ENCODE results near the gene TUBB4A. TPM values are rescaled to one million over a fixed set of nuclear protein-coding genes. Genes with fewer than 3 reads are reported as not detected.

Gene TUBB4A
- total and polyA plus RNA-seq, 9 of the 15 experiments (the other 6 are each of a cell fraction or from before 2014, with no cell fraction given) = 0.14 to 7.0 (median 0.75) TPM

DNA sequence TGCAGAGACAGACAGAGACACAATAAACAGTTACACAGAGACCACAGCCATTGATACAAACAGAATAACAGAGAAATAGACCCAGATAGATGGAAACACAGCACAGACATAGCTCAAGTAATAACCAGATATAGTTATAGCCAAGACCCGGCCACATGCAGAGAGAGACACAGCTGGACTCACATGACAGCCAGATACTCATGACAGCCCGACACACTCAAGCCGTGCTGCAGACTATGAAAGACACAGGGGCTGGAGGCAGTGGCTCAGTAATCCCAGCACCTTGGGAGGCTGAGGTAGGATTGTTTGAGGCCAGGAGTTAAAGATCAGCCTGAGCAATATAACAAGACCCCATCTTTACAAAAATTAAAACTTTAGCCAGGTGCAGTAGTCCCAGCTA is 18.9 kb downstream of the TUBB4A start (continued):
- TF ChIP-seq, protein P1, sequence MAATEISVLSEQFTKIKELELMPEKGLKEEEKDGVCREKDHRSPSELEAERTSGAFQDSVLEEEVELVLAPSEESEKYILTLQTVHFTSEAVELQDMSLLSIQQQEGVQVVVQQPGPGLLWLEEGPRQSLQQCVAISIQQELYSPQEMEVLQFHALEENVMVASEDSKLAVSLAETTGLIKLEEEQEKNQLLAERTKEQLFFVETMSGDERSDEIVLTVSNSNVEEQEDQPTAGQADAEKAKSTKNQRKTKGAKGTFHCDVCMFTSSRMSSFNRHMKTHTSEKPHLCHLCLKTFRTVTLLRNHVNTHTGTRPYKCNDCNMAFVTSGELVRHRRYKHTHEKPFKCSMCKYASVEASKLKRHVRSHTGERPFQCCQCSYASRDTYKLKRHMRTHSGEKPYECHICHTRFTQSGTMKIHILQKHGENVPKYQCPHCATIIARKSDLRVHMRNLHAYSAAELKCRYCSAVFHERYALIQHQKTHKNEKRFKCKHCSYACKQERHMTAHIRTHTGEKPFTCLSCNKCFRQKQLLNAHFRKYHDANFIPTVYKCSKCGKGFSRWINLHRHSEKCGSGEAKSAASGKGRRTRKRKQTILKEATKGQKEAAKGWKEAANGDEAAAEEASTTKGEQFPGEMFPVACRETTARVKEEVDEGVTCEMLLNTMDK (IDR thresholded peaks at IDR 0.05; ENCODE audit: borderline replicate concordance, insufficient read depth, low read depth, low read length, poor library complexity, severe bottlenecking) = no peak

DNA sequence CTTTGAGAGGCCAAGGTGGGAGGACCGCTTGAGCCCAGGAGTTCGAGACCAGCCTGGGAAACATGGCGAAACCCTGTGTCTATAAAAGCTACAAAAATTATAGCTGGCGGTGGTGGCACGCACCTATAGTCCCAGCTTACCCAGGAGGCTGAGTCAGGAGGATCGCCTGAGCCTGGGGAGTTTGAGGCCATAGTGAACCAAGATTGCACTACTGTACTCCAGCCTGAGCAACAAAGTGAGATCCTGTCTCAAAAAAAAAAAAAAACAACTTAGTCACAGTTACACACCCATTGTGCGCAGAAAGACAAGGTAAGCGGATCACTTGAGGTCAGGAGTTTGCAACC is 19.8 kb downstream of the TUBB4A start:
- in situ Hi-C loops (cut with MboI) (no loop called here), intact Hi-C loops (cut with micrococcal nuclease) (no loop called here)
- no peak overlapping the region for H3K27ac ChIP-seq (ENCODE audit: extremely low read depth, low read depth, low read length)
- WGBS (ENCODE audit: insufficient coverage, low coverage, missing lambda C conversion rate) = 73% methylated on average over 8 of the region's 8 CpGs
- no peak overlapping the region for H3K4me3 ChIP-seq
- no peaks in the 10 kb centered on the region for H3K9me1 ChIP-seq (ENCODE audit: control insufficient read depth, insufficient read depth, low read length)
- ATAC-seq (no peak), FAIRE-seq (no peak), DNase-seq (ENCODE audit: extremely low read depth in 1 of 4, low spot score in 3 of 4) (no peak)
- no peaks in the 10 kb centered on the region for H3K79me2 ChIP-seq (ENCODE audit: control insufficient read depth, insufficient read depth, low read length)
- no peaks in the 10 kb centered on the region for H3K27me3 ChIP-seq (ENCODE audit: control insufficient read depth in 2 of 2, insufficient read depth in 2 of 2, low read length in 2 of 2)
- peak overlapping the region; percentile 80; the same call in 1 of the 2 replicates for H2AFZ ChIP-seq (ENCODE audit: low read depth, low read length)
- H4K20me1 ChIP-seq (replicated peaks; ENCODE audit: control insufficient read depth, insufficient read depth, low read length) = no peaks in the 10 kb centered on the region
- 0 out of 2 replicates have a peak, but pooled peaks have one; percentile 19 for TF ChIP-seq ZNF263 (CRISPR knock-in tag; IDR thresholded peaks at IDR 0.05; ENCODE audit: borderline replicate concordance)
- TF ChIP-seq MAFF (IDR thresholded peaks at IDR 0.05; ENCODE audit: low read length) = no peak
- TF ChIP-seq ZNF707 (CRISPR knock-in tag; conservative IDR thresholded peaks at IDR 0.05) = no peak
- no peak for TF ChIP-seq FUS (optimal IDR thresholded peaks at IDR 0.05; ENCODE audit: low read depth, low read length)
- no peak for TF ChIP-seq ZFP1 (CRISPR knock-in tag; IDR thresholded peaks at IDR 0.05)
- TF ChIP-seq BRF1 (IDR thresholded peaks at IDR 0.05; ENCODE audit: borderline replicate concordance, extremely low read depth, insufficient read length) = no peak
- H3K36me3 ChIP-seq (ENCODE audit: control insufficient read depth, insufficient read depth, low read length) = no peaks in the 10 kb centered on the region
- H3K4me1 ChIP-seq (replicated peaks in 1 of 2; ENCODE audit: control insufficient read depth in 2 of 2, insufficient read depth in 2 of 2, low read length in 2 of 2) = peaks cover 0 to 14% of the 10 kb centered on the region in 2 experiments; a peak in 4 of 5 replicates
- ChIA-PET POLR2A (interaction anchor here (0.9 kb wide), 1 partner anchor 19 kb away, joined by 3 read pairs; no protein-coding TSS in a partner anchor), CTCF (ENCODE audit: low intra/inter-chr PET ratio) (interaction anchor here (0.7 to 1.7 kb wide), 2 partner anchors 162 to 381 kb away, joined by 4 to 5 read pairs; no protein-coding TSS in a partner anchor)
- no peak overlapping the region for H3K9ac ChIP-seq (ENCODE audit: insufficient read depth in 1 of 2, low read depth in 2 of 2, low read length in 2 of 2)
- no peaks in the 10 kb centered on the region for H3K9me3 ChIP-seq (replicated peaks; ENCODE audit: control insufficient read depth, insufficient read depth, low read depth, low read length)
- BruUV-seq (replicated peaks) = no TSS peak
- H3K4me2 ChIP-seq (ENCODE audit: insufficient read depth, low read length) = peak overlapping the region; percentile 49; the same call in 1 of the 2 replicates
